GM21737 (cell line): ENCODE results near the gene MYL6B.
"Not testable (repeated sequence)": the region's sequence is repeated elsewhere in the genome, so short reads cannot be mapped to it uniquely, and the experiment has no call there.

Experiments
- ATAC-seq: cut with Tn5 transposase; IDR thresholded peaks from one replicate; pipeline ENCODE4 v1.9.1; 2021; ENCODE audit warnings: mild to moderate bottlenecking, moderate library complexity; ENCODE audit not compliant: unreplicated experiment

MYL6B gene

GRCh38 chr12:56163533-56164344, 11.4 kb downstream of the MYL6B start:
- ATAC-seq: no peak

DNA sequence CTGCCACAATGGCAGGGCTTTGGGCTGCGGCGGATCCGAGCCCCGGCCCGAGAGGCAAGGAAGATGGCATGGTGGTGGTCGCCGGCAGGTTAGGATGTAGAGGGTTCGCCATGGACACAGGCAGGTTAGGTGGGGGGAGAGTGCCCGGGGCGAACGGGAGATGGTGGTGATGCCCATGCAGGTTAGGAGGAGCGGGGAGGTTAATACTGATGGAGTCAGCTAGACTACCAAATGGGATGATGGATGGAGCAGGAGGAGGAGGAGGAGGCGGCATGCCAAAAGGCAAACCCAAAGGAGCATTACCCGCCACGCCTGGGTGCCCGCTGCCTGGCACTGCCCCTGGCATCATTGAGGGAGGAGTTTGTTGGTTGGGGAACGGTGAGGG, 11.9 kb downstream of the MYL6B start:
- no peak for ATAC-seq

- no peak for ATAC-seq
Observed at GRCh38 chr12:56165369-56165768, 13.0 kb downstream of the MYL6B start.

DNA sequence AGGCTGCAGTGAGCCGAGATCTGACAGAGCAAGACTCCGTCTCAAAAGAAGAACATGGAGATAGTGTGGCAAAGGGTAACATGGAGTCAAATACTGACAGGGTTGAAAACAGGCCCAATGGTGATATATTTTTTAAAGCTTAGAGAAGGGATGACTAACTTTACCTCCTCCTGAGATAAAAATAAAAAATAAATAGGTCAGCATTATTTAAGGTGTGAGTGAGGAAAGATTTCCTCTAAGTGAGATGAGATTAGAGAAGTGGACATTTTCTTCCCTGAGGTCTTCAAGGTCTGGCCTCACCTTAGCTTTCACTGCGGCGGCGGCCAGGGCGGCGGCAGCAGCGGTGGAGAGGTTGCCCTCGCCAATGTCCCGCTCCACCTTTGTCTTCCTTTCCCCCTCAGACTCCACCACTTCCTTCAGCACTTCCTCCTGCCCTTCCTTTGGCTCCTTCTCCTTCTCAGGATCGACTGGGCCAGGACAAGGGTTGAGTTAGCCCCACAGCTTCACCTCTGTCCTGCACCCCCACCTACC, 16.9 kb downstream of the MYL6B start:
- ATAC-seq: no peak

GRCh38 chr12:56172839-56173238, 20.5 kb downstream of the MYL6B start:
- no peak for ATAC-seq

- no peak for ATAC-seq
Observed at GRCh38 chr12:56178347-56178746, 26.0 kb downstream of the MYL6B start.

DNA sequence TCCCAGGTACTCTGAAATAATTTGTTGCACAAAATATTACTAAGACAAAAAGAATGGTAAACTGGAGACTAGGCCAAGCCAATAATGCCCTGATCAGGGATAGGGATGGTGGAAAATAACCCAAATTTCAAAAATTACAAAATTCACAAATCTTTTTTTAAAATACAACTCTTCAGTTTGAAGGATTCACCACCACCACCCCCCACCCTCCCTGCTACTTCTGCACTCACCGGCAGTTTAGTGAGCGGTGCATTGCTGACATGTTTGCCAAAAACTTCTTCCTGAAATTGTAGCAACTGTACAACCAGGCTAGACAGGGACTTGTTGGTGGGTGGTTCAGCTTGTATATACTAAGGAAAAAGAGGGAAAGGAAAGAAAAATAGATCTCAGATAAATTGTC, 34.6 kb downstream of the MYL6B start:
- ATAC-seq: no peak

DNA sequence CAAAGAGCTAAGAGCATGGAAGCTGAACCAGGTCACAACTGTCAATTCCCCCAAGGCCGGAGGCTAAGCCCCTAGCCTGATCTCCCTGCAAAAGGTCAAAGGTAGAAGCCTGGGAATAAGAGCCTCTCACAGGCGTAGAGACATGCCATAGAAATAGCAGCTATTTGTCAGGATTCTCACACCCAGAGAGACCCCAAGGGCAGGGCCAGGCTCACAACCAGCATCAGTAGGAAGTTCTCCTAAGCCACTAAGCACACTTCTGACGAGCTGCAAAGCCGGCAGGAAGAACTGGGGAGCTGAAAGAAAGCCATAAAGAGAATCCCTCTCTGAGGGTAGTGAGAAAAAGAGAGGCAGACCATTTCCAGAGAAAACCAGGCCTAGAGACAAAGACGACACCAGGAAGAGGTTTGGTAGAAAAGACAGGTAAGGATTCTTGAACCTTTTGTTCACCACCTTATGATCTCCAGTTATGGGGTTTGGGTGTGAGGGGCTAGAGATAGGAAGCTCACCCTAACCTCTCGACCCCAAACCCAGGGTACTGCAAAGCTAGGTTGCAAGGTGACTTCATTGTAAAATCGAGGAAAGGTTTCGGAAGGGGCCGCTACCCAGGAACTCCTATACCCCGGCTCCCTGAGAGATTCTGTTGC, 35.9 kb downstream of the MYL6B start:
- ATAC-seq: no peak

GRCh38 chr12:56188778-56189098, 36.4 kb downstream of the MYL6B start:
- ATAC-seq: peak; percentile 3

GRCh38 chr12:56189099-56189917, 36.9 kb downstream of the MYL6B start, which contains the start of gene SMARCC2:
Gene SMARCC2, minus strand, starts transcription at chr12:56189483. Its CDS starts 22 bp downstream, at chr12:56189461.
- ATAC-seq: peak; percentile 67

- ATAC-seq: peak; percentile 24
Observed at GRCh38 chr12:56189918-56190694, 37.7 kb downstream of the MYL6B start.

DNA sequence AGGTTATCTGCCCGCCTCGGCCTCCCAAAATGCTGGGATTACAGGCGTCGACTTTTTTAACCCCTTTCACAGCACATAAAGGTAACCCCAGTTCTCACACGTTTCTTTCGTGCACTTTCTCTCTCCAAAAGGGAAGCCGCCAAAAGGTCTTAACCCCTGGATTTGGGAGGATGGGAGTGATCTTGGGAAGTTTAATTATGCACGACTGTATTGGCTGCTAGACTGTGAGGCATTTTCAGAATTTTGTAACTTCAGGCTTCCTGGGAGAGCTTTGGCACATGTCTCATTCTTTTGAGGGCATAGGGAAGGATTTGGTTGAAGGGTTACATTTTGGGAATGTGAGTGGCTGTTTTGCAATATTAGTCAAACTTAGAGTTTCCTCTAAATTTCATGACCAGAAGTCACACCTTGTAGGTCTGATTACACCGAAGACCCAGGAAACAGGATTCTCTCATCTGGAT, 38.3 kb downstream of the MYL6B start:
- ATAC-seq: no peak

DNA sequence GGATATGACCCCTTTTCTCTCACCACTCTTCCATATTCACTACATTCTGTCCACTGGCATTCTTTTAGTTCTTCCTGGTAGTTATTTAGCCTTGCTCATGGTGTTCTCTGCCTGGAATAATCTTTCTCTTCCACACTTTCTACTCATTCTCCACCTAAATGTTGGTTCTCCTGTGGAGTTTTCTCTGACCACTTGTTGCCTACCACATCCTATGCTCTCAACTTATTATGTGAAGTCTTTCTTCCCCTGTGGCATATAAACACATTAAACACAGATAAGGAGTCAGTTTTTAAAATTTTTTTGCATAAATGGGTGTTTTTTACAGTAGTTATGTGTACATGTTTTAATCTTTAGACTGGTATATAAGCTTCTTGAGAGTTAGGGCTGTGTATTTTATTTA, 40.2 kb downstream of the MYL6B start:
- ATAC-seq: no peak

- no peak for ATAC-seq
Observed at GRCh38 chr12:56193025-56193578, 40.7 kb downstream of the MYL6B start.

DNA sequence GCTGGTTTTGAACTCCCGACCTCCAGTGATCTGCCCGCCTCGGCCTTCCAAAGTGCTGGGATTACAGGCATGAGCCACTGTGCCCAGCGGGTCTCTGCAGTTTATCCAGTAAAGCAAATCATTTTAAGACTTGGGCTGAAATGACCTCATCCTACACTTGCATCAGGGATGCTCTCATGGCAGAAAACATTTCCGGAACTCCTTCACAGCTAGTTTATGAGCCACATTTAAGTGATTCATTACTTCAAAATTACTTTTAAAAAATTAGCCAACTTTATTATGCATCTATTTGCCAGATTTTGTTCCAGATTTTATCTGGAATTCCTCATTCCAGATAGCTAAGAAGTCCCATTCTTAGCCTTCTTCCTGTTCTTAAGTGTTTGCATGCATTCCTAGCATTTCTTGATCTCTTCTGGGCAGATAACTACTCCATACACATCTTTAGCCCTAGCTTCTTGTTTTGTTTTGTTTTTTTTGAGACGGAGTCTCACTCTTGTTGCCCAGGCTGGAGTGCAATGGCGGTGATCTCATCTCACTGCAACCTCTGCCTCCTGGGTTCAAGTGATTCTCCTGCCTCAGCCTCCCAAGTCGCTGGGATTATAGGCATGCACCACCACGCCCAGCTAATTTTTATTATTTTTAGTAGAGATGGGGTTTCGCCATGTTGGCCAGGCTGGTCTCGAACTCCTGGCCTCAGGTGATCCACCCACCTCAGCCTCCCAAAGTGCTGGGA, 44.6 kb downstream of the MYL6B start:
- ATAC-seq: not testable (repeated sequence)

DNA sequence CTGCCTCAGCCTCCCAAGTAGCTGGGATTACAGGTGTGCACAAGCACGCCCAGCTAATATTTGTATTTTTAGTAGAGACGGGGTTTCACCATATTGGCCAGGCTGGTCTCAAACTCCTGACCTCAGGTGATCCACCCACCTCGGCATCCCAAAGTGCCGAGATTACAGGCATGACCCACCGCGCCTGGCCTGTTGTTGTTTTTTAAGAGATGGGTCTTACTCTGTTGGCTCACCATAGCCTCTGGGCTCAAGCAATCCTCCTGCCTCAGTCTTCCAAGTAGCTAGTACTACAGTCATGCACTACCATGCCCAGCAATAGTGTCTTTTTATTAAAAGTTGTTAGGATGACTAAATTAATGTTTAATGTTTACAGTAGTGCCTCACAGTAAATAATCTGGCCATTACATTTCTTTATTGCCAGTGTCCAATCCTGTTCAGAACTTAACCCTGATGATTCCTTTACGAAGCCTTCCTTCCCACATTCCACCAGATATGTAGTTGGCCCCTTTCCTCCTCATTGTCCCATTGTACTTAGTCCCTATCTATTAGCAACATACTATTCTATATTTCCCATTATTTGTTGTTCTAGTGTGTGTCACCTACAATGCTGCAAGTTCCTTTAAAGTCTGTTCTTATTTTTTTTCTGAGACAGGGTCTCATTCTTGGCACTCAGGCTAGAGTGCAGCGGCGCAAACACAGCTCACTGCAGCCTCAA, 45.7 kb downstream of the MYL6B start:
- no peak for ATAC-seq

- no peak for ATAC-seq
Observed at GRCh38 chr12:56198836-56199235, 46.4 kb downstream of the MYL6B start.

DNA sequence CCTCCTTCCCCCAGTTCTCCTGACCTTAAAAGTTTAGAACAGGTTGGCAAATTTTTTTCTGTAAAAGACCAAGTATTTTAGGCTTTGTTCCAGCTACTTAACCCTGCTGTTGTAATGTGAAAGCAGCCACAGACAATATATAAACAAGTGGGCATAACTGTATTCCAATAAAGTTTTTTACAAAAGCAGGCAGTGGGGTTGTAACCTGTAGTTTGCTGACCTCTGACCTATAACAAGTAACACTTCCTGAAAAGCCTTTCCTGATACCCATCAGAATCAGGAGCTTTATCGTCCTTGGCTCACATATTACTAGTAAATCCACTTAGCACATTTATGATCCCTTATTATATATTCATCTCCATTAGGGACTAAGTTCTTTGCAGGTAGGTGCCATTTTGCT, 50.0 kb downstream of the MYL6B start:
- ATAC-seq: no peak

DNA sequence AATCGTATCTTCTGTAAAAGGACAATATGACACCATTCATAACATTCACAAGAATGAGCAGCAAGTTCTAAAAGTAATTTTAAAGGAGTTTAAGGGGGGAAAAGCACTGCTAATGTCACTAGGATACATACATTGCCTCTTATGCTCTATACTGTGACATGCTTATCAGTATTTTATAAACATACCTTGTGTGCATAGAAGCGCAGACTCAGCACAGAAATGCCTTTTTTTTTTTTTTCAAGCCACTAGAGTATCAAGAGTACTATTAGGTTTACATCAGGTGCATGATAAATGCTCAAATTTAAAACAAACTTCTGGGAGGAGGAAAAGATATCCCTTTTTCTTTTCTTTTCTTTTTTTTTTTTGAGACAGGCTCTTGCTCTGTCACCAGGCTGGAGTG, 50.5 kb downstream of the MYL6B start:
- no peak for ATAC-seq
